DMS53 treated with DMSO at 0.1 percent for 48 hours (cell line): Measurements from ENCODE around the gene DCAF8L2.
"Not testable (repeated sequence)": the region's sequence is repeated elsewhere in the genome, so short reads cannot be mapped to it uniquely, and the experiment has no call there.

Source experiments
- DNase-seq: peaks from one replicate; lab custom pipeline; 2025; ENCODE audit not compliant: unreplicated experiment; lab: John Stamatoyannopoulos, UW

The DCAF8L2 gene

DNA sequence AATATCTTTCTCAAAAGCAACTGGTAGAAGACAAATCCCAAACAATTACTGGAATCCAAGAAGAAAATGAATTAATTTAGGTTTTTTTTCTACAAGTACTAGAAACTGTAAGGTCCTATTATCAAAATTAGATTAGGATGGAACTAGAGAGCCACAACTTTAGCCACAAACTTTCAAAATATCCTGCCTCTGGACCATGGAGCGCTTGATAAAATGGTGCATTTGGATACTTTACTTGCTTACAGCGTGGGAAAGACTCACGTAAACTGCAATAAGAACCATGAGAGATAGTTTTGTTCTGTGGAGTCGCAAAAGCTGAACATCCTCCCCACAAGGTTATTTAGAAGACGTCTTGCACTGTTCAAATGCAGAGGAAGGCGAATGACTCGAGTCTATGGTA lies at the start of gene DCAF8L2:
DCAF8L2 (plus strand) TSS at position 301 of the 400 bp plus-strand sequence. CDS start 156,552 bp downstream, outside the sequence.
- no peak for DNase-seq

DNA sequence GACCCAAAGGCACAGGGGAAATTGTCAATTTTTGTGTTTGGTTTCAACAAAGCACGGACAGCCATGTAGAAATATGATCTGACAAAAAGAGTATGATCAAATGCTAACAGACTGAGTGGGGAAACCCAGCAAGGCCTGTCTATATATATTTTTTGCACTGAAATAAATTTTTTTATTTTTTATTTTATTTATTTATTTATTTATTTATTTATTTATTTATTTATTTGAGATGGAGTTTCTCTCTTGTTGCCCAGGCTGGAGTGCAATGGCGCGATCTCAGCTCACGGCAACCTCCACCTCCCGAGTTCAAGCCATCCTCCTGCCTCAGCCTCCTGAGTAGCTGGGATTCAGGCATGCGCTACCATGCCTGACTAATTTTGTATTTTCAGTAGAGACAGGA lies 49.0 kb upstream of the DCAF8L2 start:
- DNase-seq: not testable (repeated sequence)

DNA sequence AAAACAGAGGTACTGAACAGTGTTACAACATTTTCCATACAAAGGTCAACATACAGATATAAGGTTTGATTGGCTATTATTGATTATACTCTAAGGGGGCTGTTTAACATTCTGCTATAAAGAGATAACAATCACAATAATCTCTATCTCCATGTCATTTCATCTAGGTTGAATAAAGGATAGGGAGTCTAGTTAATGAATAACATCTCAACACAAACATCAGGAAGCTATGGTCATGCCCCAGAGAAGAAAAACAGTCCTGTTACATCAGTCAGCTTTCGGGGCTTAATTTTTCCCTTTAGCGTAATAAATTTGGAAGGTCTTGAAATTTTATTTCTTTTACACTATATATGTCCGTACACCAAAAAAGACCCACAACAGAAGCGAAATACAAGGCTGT lies 41.5 kb upstream of the DCAF8L2 start:
- peak; percentile 58 for DNase-seq

DNA sequence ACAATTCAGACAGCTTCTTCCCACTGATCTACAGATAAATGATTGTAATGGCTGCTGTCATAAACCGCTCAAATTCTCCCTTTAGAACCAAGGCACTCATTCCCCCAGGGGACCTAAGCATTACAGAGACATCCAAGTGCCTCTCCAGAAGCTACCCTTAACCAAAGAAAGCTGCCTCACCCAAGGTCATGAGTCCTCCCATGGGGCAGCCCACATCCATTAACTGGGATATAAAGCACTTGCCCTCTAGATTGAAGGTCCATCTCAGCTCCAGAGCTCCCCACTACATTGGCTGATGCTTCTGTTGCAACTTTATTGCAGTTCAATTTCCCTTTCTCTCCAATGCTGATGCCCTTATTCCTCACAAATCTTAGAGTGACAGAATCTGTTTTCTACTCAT lies 40.5 kb upstream of the DCAF8L2 start:
- no peak for DNase-seq

DNA sequence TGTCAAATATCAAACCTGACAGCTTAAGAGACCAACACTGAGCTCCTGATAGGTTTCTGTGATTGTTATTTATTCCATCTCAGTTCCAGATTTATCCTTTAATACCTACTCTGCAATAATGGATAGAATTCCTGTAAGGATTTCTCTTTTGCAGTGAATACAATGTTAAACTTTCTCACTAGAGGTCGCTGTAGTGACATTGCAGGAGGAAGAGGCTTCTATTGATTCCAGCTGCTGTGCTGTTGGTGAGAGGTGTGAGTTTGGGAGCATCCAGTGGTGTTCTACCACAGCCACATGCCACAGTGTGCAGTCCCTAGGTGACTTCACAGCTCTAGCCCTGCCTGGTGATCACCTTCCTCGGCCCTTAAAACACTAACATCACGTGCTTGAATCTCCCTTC lies 34.6 kb upstream of the DCAF8L2 start:
- DNase-seq: peak; percentile 24

DNA sequence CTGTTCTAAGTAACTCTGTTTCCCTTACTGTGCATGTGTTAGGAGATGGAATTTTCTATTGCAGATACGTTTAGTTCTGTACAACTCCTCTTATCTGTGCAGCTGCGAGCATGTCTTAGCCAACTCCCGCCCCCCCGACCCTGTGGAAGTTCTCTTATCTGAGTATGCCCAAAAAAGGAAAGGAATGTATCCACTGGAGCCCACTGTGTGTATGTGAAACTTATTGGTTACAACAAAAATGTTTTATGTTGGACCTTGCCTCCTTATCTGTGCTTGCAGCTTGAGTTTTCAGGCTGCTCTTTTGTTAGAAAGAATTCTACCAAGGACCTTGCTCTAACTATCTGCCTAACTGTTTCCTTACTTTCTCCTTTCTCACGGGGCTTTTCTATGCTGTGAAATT lies 24.2 kb upstream of the DCAF8L2 start:
- no peak for DNase-seq

DNA sequence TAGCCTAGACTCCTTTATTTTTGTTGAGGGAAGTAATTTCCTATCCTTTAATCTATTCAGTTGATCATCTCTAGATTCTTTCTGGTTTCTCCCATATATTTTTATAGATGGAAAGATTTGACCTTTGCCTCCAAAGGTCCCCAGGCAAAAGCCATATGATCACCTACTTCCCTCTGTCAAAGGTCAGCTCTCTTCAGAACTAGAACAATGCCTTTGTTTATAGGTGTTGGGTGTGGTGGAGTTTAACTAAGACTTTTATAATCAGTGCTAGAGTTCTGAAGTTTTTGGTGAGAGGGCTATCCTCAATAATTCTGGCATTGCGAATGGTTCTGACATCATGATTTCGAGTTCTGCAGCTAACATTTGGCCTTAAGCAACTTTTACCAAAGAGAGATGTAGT lies 19.0 kb upstream of the DCAF8L2 start:
- no peak for DNase-seq

DNA sequence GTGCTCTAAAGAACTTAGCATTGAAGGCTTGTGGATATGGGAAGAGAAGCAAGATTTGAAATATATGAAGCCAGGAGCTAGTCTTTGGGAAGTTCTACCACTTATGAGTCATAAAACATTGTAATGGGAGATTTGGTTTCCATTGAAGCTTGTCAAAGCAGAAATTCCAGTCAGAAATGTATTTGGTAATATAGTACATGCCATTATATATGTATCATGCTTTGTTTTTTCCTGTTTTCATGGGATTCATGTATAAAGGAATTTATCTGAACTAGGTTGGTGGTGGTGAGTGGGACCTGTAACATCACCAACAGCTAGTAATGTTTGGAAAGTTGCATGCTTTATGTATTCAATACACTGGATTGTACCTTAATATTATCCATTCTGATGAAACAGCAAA lies 14.6 kb upstream of the DCAF8L2 start:
- DNase-seq: no peak

DNA sequence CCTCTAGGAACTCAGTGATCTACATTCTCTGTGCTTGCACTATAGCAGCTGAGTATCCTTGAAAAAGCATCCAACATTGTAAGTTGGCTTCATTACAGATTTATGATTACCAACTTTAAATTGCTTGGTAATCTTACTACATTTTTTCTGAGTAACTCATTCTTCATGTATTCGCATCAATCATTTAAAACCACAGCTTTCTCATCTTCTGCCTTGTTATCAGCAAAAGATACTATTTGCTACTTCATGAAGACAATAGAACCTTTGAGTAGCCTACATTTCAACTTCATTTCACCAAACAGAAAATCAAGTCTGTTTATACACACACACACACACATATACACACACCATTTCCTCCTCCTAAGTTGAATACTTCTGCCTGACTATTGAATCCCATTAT lies 6.2 kb upstream of the DCAF8L2 start:
- DNase-seq: no peak

DNA sequence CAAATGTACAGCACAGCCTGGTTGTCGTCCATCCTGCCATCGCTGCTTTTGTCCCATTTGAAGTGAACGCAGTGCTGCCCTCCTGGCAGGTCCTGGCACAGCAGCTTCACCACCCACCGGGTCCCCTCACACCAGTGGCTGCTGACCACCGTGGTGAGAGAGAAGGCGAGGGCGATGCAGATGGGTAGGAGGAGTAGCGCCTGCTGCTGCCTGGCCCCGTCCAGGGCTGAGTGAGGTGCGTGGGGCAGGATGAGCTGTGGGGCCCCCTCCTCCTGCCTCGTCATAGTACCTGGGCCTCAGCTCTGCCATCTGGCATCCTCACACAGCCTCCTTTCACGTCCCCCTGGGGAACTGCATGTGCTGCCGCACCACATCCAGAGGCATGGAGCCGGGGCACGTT lies 1.8 kb downstream of the DCAF8L2 start:
- DNase-seq: no peak

DNA sequence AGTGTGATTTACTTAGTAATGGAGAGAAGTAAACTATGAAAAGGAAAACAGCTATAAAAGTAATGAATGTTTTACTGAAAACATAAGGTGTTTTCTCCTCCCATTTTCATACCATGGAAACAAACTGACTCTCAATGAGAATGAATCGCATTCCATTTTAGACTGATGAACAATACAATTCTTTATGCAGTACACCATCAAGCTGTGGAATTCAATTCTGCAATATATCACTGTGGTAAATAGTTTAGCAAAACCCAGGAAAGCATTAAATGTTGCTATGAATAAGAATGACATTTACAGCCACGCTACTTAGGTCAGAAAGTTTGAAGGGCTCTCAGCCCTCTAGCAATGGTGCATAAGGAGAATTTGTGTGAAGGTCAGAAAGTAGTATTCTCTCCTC lies 7.4 kb downstream of the DCAF8L2 start:
- DNase-seq: no peak

DNA sequence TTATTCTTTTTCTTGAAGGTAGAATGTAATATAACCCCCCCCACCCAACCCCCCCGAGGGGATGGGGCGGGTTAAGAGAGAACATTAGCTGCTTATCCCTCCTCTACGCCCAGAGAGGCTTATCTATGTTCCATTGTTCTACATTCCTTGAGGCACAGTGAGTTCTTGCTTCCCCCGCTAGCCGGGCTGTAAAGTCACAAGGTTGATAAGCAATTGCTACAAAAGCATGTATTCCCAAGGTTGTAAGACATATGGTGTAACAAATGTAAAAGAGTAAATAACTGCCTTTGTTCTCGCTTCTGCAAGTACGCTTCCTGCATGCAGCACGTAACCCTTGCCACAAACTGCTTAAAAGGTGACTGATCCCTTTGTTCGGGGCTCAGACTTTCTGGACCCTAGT lies 8.2 kb downstream of the DCAF8L2 start:
- DNase-seq: no peak

DNA sequence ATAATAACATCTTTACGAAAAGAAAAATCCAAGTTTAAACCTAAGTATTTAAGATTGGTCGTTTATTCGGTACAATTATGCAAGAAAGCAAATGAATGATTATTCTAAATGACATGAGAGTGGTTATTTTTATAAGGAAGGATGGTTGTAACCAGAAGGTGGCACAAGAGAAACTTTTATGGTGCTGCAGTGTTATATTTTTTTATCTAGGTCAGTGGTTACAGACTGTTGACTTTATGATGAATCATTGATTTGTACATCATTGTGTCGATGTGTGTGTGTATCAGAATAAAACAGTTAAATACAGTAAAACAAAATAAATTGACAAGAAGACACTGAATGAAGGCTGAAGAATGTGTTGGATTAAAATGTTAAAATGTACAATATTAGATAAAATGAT lies 9.8 kb downstream of the DCAF8L2 start:
- DNase-seq: peak; percentile 74

DNA sequence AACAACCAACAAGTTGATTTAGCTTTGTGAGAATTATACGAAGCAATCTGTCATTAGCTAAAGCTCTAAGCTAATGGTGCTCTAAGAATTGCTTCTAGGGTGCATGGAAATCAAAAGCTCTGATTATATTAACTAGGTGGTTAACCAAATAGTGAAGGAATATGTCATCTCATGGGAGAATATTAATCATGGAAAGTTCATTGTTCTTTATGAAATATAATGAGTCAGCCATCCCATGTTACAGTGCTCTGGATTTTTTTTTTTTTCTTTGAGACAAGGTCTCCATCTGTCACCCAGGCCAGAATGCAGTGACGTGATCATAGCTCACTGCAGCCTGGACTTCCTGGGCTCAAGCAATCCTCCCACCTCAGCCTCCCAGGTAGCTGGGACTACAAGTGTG lies 10.5 kb downstream of the DCAF8L2 start:
- DNase-seq: no peak

DNA sequence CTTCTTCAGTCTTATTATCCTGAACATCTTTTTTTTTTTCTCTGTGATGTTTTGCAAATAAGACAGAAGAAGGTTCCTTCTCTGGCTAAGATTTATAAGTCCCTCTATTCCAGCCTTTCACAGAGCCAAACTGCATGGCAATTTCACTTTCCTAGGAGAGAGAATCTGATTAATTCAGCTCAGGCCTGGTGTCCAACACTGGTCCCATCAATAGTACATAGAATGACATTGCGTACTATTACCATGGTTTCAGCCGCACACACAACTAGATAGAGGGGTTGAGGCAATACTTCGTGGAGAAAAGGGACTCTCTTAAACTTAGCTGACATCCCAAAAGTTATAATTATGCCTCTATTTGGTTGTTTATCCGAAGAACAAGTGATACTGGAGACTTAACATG lies 18.5 kb downstream of the DCAF8L2 start:
- DNase-seq: no peak

DNA sequence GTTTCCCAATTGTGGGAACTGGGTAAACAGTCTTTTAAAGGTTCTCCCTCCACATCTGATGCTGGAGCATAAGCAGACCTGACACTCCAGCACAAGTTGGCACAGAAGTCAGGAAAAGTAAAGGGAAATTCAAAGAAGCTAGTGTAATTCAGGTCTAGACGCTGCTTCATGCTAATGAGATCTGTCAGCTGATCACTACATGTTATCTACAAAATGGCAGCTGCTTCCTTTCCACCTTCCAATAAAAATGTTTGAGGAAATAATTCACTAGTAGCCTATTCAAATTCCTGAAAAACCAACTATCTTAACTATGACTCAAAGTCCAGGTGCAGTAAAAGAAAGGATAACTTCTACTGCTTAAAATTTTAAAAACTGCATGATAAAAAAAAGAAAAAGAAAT lies 29.3 kb downstream of the DCAF8L2 start:
- no peak for DNase-seq

DNA sequence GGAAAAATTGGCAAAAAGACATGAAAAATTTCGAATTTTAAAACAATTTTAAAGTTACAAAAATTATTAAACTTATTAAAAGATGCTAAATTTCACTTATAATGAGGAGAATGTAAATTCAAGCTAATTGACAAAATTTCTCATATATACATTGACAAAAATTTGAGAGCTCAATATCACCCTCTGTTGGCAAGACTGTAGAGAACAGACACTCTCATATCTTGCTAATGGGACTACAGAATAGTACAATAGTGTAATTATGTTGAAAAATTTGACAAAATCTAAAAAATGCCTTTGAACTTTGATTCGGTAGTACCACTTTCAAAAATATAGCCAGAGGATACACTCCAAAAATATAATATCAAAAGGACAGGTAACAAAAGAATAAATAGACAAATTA lies 29.8 kb downstream of the DCAF8L2 start:
- peak; percentile 11 for DNase-seq

DNA sequence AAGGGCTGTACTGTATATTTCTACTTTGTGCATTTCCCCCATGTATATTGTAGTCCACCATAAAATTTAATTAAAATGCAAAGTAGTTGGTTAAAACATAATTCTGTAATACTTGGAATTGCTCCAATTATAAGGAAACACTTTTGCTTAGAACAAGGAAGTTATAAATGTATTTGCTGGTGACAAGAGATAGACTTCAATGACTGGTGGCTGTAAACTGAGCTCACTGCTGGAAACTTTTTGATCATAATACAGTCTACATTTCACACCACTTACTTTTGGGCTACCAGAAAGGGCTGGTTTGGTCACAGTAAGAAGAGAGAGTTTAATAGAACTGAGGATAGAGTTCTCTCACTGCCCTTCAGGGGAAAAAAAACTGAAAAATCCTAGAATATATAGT lies 32.7 kb downstream of the DCAF8L2 start:
- DNase-seq: no peak

DNA sequence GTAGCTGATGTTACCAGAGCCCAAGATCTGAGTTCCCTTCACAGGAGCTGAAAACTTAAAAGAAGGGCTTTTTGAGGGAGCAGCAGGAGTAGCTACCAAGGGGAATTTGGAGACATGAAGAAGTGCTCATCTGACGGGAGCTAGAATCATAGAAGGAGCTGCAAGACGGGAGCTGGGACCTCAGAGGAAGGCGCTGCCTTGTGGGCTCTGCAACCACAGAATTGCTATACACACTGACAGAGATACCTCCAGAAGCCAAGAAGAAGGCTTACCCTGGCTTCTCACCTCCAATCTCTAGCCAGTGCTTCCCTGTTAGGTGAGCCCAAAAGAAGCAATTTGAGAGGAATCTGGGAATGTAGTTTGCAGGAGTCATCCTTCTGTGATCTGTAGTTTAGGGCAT lies 35.9 kb downstream of the DCAF8L2 start:
- no peak for DNase-seq

DNA sequence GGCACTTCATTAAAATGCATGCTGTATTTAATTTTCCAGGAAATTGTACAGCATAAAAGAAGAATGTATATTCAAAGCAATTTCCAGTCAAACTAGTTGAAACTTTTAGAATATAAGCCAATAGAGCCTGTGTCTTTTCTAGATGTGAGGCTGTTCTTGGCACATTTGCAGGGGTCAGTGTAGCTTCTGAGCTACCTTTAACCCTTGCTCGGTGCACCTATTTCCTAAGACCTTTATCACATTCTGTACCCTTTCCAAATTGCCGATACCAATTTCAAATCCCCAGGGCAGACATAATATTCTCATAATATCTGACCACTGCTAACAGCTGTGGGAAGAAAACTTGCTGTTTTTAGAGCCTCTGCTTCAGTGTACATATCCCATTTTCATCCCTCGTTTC lies 43.2 kb downstream of the DCAF8L2 start:
- no peak for DNase-seq

DNA sequence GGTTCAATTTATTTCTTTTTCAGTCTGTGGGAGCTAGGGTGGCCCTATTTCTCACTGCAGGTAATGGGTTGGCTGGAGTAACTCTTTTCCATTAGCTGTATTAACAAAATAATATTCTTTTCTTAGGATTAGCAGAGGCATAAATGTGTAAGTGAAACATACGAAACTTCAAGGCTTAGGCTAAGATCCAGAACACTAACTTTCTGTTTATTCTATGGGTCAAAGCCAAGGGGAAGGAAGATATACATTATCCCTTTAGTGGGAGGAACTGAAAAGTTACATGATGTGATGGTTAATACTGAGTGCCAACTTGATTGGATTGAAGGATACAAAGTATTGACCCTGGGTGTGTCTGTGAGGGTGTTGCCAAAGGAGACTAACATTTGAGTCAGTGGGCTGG lies 66.4 kb downstream of the DCAF8L2 start:
- no peak for DNase-seq

DNA sequence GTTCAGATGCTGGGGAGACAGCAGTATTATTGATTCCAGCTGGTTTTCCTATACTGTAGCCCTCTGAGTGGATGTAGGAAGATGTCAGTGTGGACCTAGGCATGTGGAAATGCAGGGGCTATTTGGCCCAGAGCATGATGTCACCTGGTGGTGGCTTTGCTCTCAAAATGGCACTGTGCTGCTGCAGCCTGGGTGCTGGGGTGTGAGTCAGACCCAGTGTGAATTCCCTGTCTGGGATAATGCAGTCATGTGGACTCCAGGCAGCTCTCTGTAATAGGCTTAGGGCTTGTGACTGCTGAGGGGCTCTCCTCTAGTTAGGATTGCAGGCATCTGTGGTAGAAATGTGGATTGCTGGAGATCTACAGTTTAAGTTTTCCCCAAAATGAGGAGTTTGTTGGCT lies 70.7 kb downstream of the DCAF8L2 start:
- DNase-seq: no peak

DNA sequence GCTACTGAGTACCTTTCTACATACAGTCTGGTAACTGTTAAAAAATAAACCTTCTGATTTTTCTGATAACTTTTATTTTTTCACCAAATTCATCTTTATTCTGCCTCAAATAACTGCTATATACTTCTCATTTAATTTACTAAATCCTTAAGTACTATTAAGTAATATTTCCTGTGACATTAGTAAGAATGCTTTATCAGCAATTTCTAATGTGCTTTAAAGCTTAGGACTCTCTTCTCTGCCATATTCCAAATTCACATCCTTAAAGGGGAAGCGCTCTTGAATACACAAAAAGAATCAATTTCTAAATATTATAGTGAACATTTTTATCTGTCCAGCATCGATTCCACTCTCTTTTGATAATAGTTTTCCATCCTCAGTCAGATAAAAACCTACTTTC lies 81.1 kb downstream of the DCAF8L2 start:
- DNase-seq: no peak

DNA sequence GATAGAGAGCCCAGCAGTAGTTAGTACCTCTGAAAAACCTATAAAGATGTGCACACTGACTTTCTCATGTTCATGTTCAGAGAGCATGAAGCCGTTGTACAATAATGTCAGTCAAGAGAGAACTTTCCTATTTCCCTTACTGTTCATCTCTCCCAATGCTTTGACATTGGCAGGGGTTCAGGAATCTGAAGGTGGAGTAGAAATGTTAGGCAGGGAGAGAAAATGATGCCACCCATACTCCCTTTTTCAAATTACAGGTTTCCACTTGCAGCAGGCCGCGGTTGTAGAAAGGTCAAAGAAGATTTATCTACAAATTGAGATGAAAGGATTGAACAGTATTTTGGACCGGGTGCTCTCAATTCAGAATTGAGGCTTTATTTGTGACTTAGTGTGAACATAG lies 84.3 kb downstream of the DCAF8L2 start:
- DNase-seq: no peak
